Eye (tissue), 1 donor: Measurements from ENCODE around the gene TMEM132D.

Source experiments
- DNase-seq: peaks from one replicate; pipeline ENCODE4 v3.0.0-alpha.2; 2015

Gene TMEM132D

GRCh38 chr12:129825316-129825715, 78.5 kb downstream of the TMEM132D start:
- peak; percentile 21 for DNase-seq

DNA sequence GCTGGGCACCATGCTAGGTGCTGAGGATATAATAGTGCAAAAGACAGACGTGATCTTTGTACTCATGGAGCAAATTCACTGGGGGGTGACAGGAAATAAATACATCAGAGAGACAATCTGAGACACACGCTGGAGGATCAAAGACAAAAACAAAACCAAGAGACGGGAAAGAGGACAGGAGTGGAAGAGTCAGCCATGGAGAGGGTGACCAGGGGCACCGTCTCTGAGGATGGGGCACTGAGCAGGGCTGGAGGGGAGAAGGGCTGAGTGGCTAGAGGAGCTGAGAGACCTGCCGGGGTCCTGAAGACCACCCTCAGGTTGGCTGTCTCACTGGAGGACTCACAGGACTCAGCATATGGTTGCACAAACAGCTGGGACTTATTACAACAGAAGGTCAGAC, 81.9 kb downstream of the TMEM132D start:
- DNase-seq = no peak

DNA sequence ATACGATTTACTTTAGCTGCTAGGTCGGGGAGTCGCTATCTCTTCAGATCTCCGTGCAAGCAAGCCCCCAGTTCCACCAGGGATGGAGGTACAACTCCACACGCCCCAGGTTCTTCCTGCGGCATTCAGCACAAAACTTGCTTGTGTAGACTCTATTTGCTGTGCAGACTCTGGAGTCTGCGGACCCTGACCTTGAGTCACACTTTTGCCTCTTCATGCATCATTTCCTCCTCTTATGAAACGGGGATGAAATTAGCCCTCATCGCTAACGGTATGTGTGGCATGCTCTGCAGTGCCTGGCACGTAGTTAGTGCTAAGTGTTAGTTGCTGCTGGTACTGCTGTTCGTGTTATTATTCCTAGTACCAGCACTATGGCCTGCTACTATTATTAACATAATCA, 84.4 kb downstream of the TMEM132D start:
- peak; percentile 41 for DNase-seq

DNA sequence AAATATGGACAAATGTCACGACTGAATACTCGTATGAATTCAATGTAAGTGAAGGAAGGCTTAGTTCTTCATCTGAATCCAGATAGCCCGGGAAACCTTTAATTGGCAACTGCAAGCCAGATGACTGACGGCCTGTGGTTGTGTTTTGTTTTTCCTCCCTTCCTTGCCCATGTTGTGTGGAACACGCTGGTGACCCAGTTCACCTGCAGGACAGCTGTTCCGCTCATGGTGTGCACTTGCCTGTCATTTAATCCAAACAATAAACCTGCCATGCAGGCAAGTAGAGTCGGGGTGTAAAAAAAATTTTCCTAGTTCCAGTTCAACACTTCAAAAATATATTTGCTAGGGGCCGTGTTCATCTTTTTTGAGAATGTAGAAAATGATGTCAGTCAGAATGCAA, 88.0 kb downstream of the TMEM132D start:
- no peak for DNase-seq

DNA sequence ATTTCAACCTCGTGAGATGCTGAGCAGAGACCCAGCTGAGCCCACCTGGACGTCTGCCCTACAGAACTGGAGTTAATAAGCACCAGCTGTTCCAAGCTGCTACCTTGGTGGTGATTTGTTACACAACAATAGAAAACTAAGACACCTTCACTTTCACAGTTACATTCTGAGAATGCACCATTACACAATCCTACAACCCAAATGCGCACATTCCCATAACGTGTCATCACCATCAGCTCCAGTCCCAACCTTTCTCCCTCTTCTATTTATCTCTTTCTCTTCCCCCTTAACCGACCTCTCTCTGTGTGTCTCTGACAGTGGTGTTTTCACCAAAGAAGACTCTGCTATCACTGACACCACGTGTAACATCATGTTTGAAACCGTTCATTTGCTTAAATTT, 91.9 kb downstream of the TMEM132D start:
- no peak for DNase-seq

DNA sequence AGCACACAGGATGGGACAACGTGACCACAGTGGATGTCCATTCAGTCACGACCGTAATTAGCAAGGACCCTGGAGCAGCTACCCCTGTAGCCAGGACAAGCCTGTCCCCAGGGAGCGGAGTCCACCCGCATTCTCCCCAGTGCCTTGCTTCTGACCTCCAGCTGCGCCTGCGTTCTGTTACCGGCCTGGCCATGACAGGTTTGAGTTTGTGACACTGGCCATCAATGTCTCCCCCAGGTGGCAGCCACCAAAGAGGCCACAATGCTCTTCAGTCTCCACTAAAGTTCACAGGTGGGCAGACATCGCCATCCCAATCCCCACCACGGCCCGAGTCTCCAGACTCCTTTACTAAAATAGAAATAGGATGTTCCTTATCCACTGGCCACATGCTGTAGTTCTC, 96.7 kb downstream of the TMEM132D start:
- DNase-seq = no peak

DNA sequence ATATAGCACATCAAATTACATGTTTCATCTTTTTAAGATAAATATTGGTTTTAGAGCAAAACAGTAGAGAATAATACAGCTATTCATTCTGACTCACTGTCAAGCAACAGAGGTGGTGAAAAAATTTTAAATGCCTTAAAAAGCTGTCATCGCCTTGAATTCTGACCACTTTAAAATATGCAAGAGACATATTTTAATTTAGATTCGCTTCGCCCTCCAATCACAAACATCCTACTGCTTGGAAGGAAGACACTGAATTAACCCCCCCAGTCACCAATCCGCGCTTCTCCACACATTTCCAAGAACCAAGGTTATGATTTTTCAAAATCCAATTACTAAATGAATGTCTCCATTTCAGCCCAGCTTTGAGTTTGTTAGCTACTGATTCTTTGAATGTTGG, 112.4 kb downstream of the TMEM132D start:
- no peak for DNase-seq

GRCh38 chr12:129790930-129791329, 112.9 kb downstream of the TMEM132D start:
- DNase-seq = no peak

DNA sequence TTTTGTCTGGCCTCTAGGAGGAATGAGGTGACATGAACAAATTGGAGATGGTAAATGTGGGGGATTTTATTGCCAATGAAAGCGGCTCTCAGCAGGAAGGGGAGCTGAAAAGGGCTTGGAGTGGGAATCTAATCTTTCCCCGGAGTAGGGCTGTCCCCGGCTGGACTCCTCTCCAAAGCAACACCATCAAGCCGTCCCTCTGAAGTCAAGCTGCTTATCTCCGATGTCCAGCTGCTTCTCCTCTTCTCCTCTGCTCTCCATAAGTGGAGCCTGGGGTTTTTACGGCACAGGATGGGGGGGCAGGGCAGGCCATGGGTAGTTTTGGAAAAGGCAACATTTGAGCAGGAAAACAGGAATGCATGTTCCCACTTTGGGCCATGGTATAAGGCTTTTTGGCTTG, 113.5 kb downstream of the TMEM132D start:
- DNase-seq = no peak

- no peak for DNase-seq
These were observed 113.9 kb downstream of the TMEM132D start for GRCh38 chr12:129789921-129790320.

DNA sequence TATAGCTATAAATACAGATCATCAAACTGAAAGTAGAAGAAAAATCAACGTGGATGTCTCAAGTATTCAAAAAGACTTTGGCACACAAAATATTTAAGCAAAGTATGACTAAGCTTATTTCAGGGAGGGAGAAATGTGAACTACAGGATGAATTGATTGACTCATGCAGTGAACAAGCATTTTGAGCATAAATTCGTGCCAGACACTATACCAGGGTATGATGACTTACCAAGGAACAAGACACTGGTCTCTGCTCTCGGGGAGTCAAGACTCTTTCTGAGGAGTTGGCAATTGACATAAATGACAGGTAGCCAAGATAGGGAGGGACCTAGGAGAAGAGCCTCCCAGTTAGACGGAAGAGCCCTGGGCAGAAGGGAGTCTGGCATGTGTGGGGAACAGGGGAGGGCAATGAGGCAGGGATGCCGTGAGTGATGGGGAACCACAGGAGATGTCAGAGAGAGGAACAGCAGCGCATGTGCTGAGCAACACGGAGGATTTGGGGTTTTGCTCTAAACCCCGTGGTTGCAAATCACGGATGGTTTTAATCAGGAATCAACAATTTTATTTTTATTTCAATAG, 115.2 kb downstream of the TMEM132D start:
- DNase-seq = no peak

DNA sequence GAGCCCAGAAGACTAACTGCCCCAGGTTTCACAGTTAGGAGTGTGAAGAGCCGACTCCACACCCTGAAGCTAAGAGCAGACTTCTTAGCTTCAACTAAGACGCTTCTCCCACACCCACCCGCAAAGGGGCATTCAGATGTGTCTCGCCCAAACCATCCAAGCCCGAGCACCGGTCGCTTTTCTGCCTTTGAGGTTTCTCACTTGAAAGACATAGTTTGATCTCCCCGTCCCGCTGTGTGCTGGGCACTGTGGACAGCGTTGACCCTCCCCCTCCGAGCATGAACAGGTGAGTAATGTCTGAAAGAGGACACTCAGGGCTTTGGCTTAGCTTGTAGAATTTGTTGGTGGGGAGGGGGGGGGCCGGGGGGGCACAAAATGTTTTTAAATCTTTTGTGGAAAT, 123.8 kb downstream of the TMEM132D start:
- DNase-seq = no peak

GRCh38 chr12:129779033-129779432, 124.8 kb downstream of the TMEM132D start:
- no peak for DNase-seq

GRCh38 chr12:129776977-129777667, 126.7 kb downstream of the TMEM132D start:
- peak; percentile 28 for DNase-seq

DNA sequence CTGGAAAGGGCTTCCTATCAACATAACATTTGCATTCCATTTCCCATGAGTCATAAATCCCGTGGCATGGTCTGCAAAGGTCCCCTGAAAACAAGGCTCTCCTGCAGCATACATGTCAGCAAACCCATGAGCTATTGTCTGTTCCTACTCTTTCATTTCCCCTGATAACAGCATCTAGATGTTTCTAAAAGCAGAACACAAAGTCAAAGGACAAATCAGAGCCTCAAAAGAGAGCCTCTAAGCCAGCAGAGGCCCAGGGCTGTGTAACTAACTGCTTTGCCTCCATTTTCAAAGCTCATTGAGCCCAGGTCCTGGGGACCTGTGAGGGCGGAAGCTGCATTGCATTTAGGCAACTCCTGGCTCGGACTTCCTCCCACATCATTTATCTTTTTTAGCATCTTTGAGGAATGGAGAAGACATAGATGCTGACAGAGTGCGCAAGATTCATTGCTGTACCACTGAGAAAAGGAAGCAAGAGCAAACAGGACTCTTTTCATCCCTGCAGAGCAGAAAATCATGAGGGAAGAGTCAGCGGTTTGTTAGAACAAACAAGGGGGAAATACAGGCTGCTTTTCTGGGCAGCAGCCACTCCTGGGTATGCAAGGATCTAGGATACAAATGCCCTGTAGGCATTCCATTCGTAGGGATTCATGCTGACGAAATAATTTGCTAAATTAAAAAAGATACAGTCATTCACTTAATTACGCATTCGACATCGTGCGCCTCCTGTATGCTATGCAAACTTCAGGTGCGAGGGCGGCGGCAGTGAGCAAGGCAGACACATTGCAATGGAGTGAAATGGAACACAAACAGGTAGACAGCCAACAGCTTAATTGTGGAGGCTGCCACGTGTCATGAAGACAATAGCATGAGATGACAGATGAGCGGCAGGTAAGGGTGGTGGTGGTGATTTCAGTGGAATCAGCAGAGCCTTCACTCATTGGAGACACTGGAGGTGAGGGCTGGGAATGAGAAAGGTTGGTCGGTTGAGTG, 131.0 kb downstream of the TMEM132D start:
- no peak for DNase-seq

DNA sequence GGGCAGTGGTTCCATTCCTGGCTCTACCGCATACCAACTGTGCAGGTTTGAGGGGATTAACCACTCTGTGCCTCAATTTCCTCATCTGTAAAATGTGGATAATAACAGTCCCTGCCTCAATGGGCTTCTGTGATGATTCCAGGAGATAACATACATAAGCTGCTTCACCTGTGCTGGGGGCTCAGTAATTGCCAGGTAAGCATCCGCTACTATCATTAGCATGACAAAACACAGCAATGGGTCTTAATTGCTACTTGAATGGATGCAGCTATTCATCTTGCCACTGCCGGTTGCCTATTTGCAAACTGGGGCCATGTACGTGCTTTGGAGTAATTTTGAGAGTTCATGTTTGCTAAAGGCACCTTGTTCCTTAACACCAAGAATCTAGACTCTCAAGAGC, 132.6 kb downstream of the TMEM132D start:
- no peak for DNase-seq

DNA sequence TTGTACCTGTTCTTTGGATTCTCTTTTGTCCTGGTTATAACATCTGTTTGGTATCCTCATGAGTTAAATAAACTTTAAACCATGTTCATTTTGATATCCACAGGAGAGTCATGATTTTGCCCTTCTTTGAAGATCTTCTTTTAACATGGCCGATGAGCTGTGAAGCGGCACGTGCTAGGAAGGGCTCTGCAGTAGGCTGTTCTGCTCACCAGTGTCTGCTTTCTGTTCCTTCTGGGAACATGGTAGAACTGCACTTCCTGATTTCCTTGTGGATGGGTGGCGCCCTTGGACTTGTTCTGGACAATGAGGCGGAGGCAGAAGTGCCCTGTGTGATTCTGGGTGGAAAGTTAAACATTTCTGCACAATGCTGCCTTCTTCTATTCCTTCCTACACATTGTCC, 138.1 kb downstream of the TMEM132D start:
- DNase-seq = no peak

- DNase-seq = peak; percentile 31
These were observed 141.4 kb downstream of the TMEM132D start for GRCh38 chr12:129762436-129762835.

DNA sequence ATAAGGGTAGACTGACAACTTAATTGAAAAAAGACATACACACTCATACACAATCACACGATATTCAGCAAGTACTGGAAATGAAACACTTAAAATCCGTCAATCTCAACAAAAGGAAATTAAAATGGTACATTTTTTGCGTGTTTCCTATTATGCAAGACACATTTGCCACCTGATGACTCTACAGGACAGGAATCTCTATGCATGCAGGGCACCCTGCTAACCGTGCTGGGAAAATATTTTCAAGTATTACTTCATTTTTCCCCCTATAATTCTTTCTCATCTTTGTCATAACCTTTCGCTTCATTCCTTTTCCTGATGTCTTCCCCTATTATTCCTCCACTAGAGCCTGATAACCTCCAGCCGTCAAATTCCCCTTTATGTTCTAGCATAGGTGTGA, 150.2 kb downstream of the TMEM132D start:
- DNase-seq = no peak

DNA sequence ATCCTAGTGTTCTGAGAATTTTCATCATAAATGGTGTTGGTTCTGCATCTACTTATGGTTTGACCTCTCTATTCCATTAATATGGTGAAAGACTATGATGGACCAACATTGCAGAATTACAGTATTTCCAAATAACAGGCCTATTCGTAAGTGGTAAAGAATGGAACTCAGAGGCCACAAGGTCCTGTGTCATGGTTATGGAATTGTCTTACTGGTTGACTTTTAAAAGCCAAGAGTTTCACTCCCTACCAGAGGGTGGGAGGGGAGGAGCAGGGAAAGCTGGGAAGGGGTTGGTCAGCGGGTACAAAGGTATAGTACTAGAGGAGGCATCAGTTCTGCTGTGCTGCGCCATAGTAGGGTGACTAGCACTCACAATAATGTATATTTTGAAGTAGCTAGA, 153.4 kb downstream of the TMEM132D start:
- no peak for DNase-seq

DNA sequence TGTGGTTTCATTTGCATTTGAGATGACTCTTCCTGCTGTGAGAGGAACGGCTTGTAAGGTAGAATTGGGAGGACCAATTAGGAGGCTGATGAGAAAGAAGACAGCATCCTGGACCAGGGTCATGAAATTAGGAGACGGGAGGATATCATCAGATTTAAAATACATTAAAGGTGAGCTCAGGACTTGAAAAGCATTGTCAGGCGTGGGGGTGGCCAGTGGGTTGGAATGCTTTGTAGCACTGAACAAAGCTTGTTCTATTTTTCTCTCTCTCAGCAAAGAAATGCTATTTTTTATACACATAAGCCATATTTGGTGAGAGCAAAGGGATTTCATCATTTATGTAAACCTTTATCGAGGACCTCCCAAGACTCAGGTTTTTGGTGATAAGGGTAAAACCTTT, 157.5 kb downstream of the TMEM132D start:
- no peak for DNase-seq

- no peak for DNase-seq
These were observed 174.7 kb downstream of the TMEM132D start for GRCh38 chr12:129729170-129729569.

GRCh38 chr12:129727100-129727499, 176.7 kb downstream of the TMEM132D start:
- no peak for DNase-seq

DNA sequence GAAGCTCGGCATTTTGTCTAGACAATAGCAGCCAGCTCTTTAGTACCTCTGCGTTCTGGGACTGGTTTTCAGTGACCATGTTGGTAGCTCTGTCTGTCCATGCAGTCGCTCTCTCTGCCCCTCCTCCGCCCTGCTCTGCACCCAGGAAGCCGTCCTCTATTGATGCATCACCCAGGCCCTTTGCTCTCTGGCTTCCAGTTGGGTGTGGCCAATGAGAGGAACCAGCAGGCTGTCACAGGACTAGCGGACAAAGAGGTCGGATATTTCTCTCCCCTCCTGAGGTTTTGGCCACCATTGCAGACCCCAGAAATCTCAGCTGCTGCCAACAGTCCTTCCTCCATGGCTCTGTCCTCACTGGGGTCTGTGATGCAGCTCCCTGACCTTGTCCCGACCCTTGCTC, 180.6 kb downstream of the TMEM132D start:
- DNase-seq = no peak
